ENCODE measurements around the gene STXBP1. TPM values are rescaled to one million over a fixed set of nuclear protein-coding genes. Genes with fewer than 3 reads are reported as not detected.
A peak's percentile ranks its signal among the peaks of the same experiment; 100 is the strongest.

STXBP1 gene
- polyA plus RNA-seq, 3 donors = 0.27 to 0.59 TPM; not detected in 1

DNA sequence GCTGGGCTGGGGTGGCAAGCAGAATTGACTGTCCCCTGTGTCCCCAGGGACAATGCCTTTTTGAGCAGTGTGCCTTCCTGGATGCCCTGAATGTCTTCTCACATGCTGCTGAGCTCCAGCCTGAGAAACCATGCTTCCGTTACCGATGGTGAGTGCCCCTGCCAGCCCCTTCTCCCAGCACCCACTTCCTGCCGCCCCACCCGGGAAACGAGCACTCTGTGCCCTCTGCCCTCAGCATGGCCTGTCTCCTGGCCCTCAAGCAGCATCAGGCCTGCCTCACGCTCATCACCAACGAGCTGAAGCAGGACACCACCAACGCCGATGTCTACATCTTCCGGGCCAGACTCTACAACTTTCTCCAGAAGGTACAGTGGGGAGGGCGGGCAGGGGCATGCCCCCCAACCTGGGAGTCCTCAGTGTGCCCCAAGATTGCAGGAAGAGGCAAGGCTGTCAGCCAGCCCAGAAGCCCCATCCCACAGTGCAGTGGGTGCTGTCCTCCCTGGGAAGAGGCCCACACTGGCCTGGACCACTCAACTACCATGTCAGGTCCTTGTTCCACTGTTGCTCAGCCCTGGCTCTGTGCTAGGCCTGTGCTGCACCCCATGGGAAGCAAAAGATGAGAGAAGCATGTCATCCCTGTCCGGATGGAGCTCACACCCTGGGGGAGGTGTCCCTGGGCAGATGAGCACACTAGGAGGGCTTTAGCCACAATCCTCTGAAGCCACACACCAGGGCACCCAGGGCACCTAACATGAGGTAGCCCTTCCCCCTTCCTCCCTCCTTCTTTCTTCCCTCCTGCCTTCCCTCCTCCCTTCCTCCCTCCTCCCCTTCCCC lies 108.2 kb downstream of the STXBP1 start:
- peaks cover 3 to 10% (median 7%) of the 10 kb centered on the region in 3 donors for H3K27me3 Mint-ChIP-seq (ENCODE audit: low read depth in 3 of 3)
- Histone ChIP-seq H2AFZ (ENCODE audit: insufficient read depth, low read depth, low read length, poor library complexity, severe bottlenecking) (no peak overlapping the region), H3K27ac (ENCODE audit: low read depth in 1 of 2, low read length in 2 of 2) (no peak overlapping the region), H3K4me3 (replicated peaks in 1 of 3; ENCODE audit: low read depth in 2 of 3, low read length in 3 of 3) (no peak overlapping the region), H3K9ac (ENCODE audit: insufficient read depth, low read length, poor library complexity, severe bottlenecking) (no peak overlapping the region), H3K4me2 (replicated peaks; ENCODE audit: extremely low read depth, low read length, poor library complexity, severe bottlenecking) (no peak overlapping the region), H3K36me3 (replicated peaks in 1 of 2; ENCODE audit: control insufficient read depth in 1 of 2, insufficient read depth in 2 of 2, low read length in 2 of 2) (no peaks in the 10 kb centered on the region), H3K4me1 (ENCODE audit: control insufficient read depth in 1 of 2, insufficient read depth in 2 of 2, low read length in 2 of 2) (peaks cover 10 to 22% of the 10 kb centered on the region in 2 donors), H3K27me3 (ENCODE audit: control insufficient read depth in 2 of 2, insufficient read depth in 2 of 2, low read length in 2 of 2) (no peaks in the 10 kb centered on the region), H3K9me3 (replicated peaks in 1 of 2; ENCODE audit: control insufficient read depth in 1 of 2, insufficient read depth in 1 of 2, low read length in 2 of 2) (no peaks in the 10 kb centered on the region), H3K79me2 (ENCODE audit: insufficient read depth, low read length) (no peaks in the 10 kb centered on the region), H4K20me1 (ENCODE audit: insufficient read depth, low read length) (no peaks in the 10 kb centered on the region)
- H3K9me3 Mint-ChIP-seq = peaks cover 0 to 2% (median 0%) of the 10 kb centered on the region in 7 donors
- 84% methylated on average over 12 of the region's 12 CpGs for WGBS (ENCODE audit: insufficient coverage)
- DNase-seq = no peak
- peak overlapping the region in 3 of 7 donors; percentile 39 to 75 (median 66) for H3K27ac Mint-ChIP-seq
- intact Hi-C loops (cut with micrococcal nuclease) = loop anchor here in 1 of 2 donors (10.0 kb wide), 1 partner anchor 105 kb away; the partner anchor contains the start of gene STXBP1
- H3K4me3 Mint-ChIP-seq = no peak overlapping the region
- no peak for TF ChIP-seq CTCF (IDR thresholded peaks at IDR 0.05)
- H3K36me3 Mint-ChIP-seq = no peaks in the 10 kb centered on the region
- peaks cover 19% of the 10 kb centered on the region for H3K4me1 Mint-ChIP-seq

DNA sequence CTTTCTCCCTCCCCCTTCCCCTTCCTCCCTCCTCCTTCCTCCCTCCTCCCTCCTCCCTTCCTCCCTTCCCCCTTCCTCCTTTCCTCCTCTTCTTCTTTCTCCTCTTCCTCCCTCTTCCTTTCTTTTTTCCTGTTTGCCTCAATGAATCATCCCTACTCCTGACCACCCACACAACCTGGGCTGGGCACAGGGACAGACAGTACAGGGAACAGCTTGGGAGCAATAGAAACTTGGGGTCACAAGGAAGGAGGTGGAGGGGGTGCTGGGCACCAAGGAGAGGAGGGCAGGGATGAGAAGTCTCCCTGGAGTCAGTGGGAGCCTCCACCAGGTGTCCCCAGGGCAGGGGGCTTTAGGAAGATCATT lies 108.8 kb downstream of the STXBP1 start:
- no peaks in the 10 kb centered on the region for H3K9me3 ChIP-seq (replicated peaks in 1 of 2; ENCODE audit: control insufficient read depth in 1 of 2, insufficient read depth in 1 of 2, low read length in 2 of 2)
- no peak for TF ChIP-seq CTCF (IDR thresholded peaks at IDR 0.05)
- H3K9me3 Mint-ChIP-seq = peaks cover 0 to 2% (median 0%) of the 10 kb centered on the region in 7 donors
- H3K27ac Mint-ChIP-seq = peak overlapping the region in 1 of 7 donors; percentile 56
- H3K4me1 Mint-ChIP-seq = peaks cover 17% of the 10 kb centered on the region
- H3K4me3 Mint-ChIP-seq = no peak overlapping the region
- no peak overlapping the region for H3K9ac ChIP-seq (ENCODE audit: insufficient read depth, low read length, poor library complexity, severe bottlenecking)
- no peaks in the 10 kb centered on the region for H3K79me2 ChIP-seq (ENCODE audit: insufficient read depth, low read length)
- no peak overlapping the region for H3K27ac ChIP-seq (ENCODE audit: low read depth in 1 of 2, low read length in 2 of 2)
- no peaks in the 10 kb centered on the region for H3K36me3 ChIP-seq (replicated peaks in 1 of 2; ENCODE audit: control insufficient read depth in 1 of 2, insufficient read depth in 2 of 2, low read length in 2 of 2)
- no peak for DNase-seq
- H3K27me3 ChIP-seq (ENCODE audit: control insufficient read depth in 2 of 2, insufficient read depth in 2 of 2, low read length in 2 of 2) = no peaks in the 10 kb centered on the region
- H4K20me1 ChIP-seq (ENCODE audit: insufficient read depth, low read length) = no peaks in the 10 kb centered on the region
- peaks cover 3 to 8% (median 5%) of the 10 kb centered on the region in 3 donors for H3K27me3 Mint-ChIP-seq (ENCODE audit: low read depth in 3 of 3)
- H3K4me3 ChIP-seq (replicated peaks in 1 of 3; ENCODE audit: low read depth in 2 of 3, low read length in 3 of 3) = no peak overlapping the region
- H2AFZ ChIP-seq (ENCODE audit: insufficient read depth, low read depth, low read length, poor library complexity, severe bottlenecking) = no peak overlapping the region
- intact Hi-C loops (cut with micrococcal nuclease) = loop anchor here in 1 of 2 donors (10.0 kb wide), 1 partner anchor 106 kb away; the partner anchor contains the start of gene STXBP1
- peaks cover 9 to 18% of the 10 kb centered on the region in 2 donors for H3K4me1 ChIP-seq (ENCODE audit: control insufficient read depth in 1 of 2, insufficient read depth in 2 of 2, low read length in 2 of 2)
- no peak overlapping the region for H3K4me2 ChIP-seq (replicated peaks; ENCODE audit: extremely low read depth, low read length, poor library complexity, severe bottlenecking)
- H3K36me3 Mint-ChIP-seq = no peaks in the 10 kb centered on the region
